Panc1 (cell line): ENCODE data around the gene RNF113B. TPM values are rescaled to one million over a fixed set of nuclear protein-coding genes. Genes with fewer than 3 reads are reported as not detected.

Experiments
- ATAC-seq: fragments of 200-7000 bp; cut with Tn5 transposase; 2 replicates; pipeline ENCODE4 v1.9.1; 2020; ENCODE audit warnings: mild to moderate bottlenecking, moderate library complexity
- BruUV-seq: library from RNA; stranded (reverse); fragments of 400-500 nt; replicated peaks from 2 replicates; lab custom pipeline; 2021; lab: Mats Ljungman, UMichigan
- CTCF ChIA-PET: fragments of 300-600 bp; sonication (Branson Sonifier 250); formaldehyde crosslinking; loops from one replicate; lab custom pipeline; 2022; ENCODE audit warnings: antibody characterized with exemption; lab: Charles Lee
- POLR2A ChIA-PET: fragments of 300-600 bp; sonication (Branson Sonifier 250); formaldehyde crosslinking; loops from one replicate; lab custom pipeline; 2022; ENCODE audit warnings: antibody characterized with exemption; lab: Charles Lee
- DNase-seq: peaks from one replicate; pipeline ENCODE4 v3.0.0-alpha.2; 2010; ENCODE audit warnings: low read depth, low spot score
- H3K27ac ChIP-seq: 2 replicates; pipeline ENCODE4 v1.5.1; 2011; ENCODE audit warnings: mild to moderate bottlenecking, low read length, inconsistent platforms
- H3K27me3 ChIP-seq: fragments of 200-500 bp; sonication (Bioruptor generic); 2 replicates; pipeline ENCODE4 v1.6.0; 2014; ENCODE audit warnings: low read length, inconsistent platforms; ENCODE audit not compliant: control insufficient read depth, insufficient read depth
- H3K36me3 ChIP-seq: fragments of 200-500 bp; sonication (Bioruptor generic); 2 replicates; pipeline ENCODE4 v1.5.1; 2014; ENCODE audit warnings: inconsistent platforms, mild to moderate bottlenecking, low read length, moderate library complexity; ENCODE audit not compliant: control insufficient read depth, insufficient read depth
- H3K4me1 ChIP-seq: 2 replicates; pipeline ENCODE4 v1.5.1; 2011; ENCODE audit warnings: inconsistent platforms, mild to moderate bottlenecking, low read length, moderate library complexity; ENCODE audit not compliant: control insufficient read depth, insufficient read depth
- H3K4me3 ChIP-seq, 2 experiments: 2 replicates each; pipeline ENCODE4 v1.5.1; 2011 to 2012; ENCODE audit warnings: low read depth in 2 of 2, low read length in 2 of 2, mild to moderate bottlenecking in 2 of 2, inconsistent platforms in 1 of 2, moderate library complexity in 1 of 2
- H3K9me3 ChIP-seq: fragments of 200-500 bp; sonication (Bioruptor generic); 2 replicates; pipeline ENCODE4 v1.5.1; 2014; ENCODE audit warnings: low read depth, mild to moderate bottlenecking, inconsistent platforms, low read length, moderate library complexity; ENCODE audit not compliant: control insufficient read depth, insufficient read depth
- CTCF ChIP-seq: fragments of 450-650 bp; IDR thresholded peaks from 2 replicates; pipeline ENCODE4 v1.5.1; 2017; ENCODE audit warnings: mild to moderate bottlenecking
- POLR2AphosphoS5 ChIP-seq: IDR thresholded peaks from 2 replicates; pipeline ENCODE4 v1.6.1; 2012; ENCODE audit warnings: mild to moderate bottlenecking, low read depth, low read length, moderate library complexity
- REST ChIP-seq, 2 experiments: IDR thresholded peaks; 2 replicates each; pipeline ENCODE4 v1.6.1; 2011 to 2012; ENCODE audit warnings: low read depth in 2 of 2, control low read depth in 1 of 2, low read length in 1 of 2, mild to moderate bottlenecking in 1 of 2, moderate library complexity in 1 of 2; ENCODE audit not compliant: insufficient read depth in 1 of 2
- SIN3A ChIP-seq: IDR thresholded peaks from 2 replicates; pipeline ENCODE4 v1.6.1; 2012; ENCODE audit warnings: low read depth, mild to moderate bottlenecking, low read length, moderate library complexity, borderline replicate concordance; ENCODE audit not compliant: insufficient read depth
- TCF7L2 ChIP-seq: IDR thresholded peaks from 2 replicates; pipeline ENCODE4 v1.6.1; 2011; ENCODE audit warnings: mild to moderate bottlenecking, low read depth, low read length, inconsistent platforms
- in situ Hi-C: cut with HindIII; loops from 2 replicates; pipeline ENCODE4 v1.10.0; 2016; ENCODE audit warnings: low sequenced_read_pairs, low pct_unique_long_range_greater_than_20kb
- intact Hi-C: fragments of 100-400 bp; cut with micrococcal nuclease; formaldehyde crosslinking; loops from one replicate; pipeline ENCODE4 v1.10.0; 2022; ENCODE audit not compliant: unreplicated experiment
- total RNA-seq: library from RNA; stranded (reverse); gene quantifications from one replicate; pipeline ENCODE4 v1.2.1, GENCODE V29; 2021; ENCODE audit not compliant: unreplicated experiment

RNF113B gene
- total RNA-seq, 1 experiment from 2014 or later = not detected

- in situ Hi-C loops (no loop called here), intact Hi-C loops (no loop called here)
Observed at GRCh38 chr13:98155475-98156109, 21.5 kb downstream of the RNF113B start.

GRCh38 chr13:98150832-98151479 lies 26.1 kb downstream of the RNF113B start:
- Histone ChIP-seq H3K9me3 (no peaks in the 10 kb centered on the region), H3K27me3 (no peaks in the 10 kb centered on the region), H3K4me3 (no peak overlapping the region), H3K36me3 (no peaks in the 10 kb centered on the region), H3K4me1 (peaks cover 13% of the 10 kb centered on the region), H3K27ac (no peak overlapping the region)
- ChIA-PET CTCF (no interaction called here), POLR2A (no interaction called here)
- DNase-seq (no peak), ATAC-seq (no peak)
- in situ Hi-C loops = no loop called here
- BruUV-seq = no TSS peak
- intact Hi-C loops = no loop called here
- no peak for TF ChIP-seq CTCF
- no peak for TF ChIP-seq REST (IDR thresholded peaks at IDR 0.05; ENCODE audit: insufficient read depth in 1 of 2, low read depth in 2 of 2, low read length in 1 of 2)
- no peak for TF ChIP-seq POLR2AphosphoS5
- no peak for TF ChIP-seq TCF7L2

More at GRCh38 chr13:98155475-98156109, 21.5 kb downstream of the RNF113B start:
- ChIA-PET CTCF (no interaction called here), POLR2A (interaction anchor here (0.6 kb wide), 1 partner anchor 159 kb away, joined by 3 read pairs; no protein-coding TSS in a partner anchor)
- Histone ChIP-seq H3K4me3 (no peak overlapping the region), H3K27ac (no peak overlapping the region), H3K4me1 (no peaks in the 10 kb centered on the region; the same call in none of the 2 replicates), H3K9me3 (no peaks in the 10 kb centered on the region), H3K27me3 (no peaks in the 10 kb centered on the region), H3K36me3 (no peaks in the 10 kb centered on the region)
- TF ChIP-seq CTCF (no peak), POLR2AphosphoS5 (no peak), REST (IDR thresholded peaks at IDR 0.05; ENCODE audit: insufficient read depth in 1 of 2, low read depth in 2 of 2, low read length in 1 of 2) (no peak), SIN3A (no peak), TCF7L2 (no peak)
- no TSS peak for BruUV-seq
- DNase-seq = no peak
- no peak for ATAC-seq
